Aorta (tissue), 5 donors: ENCODE results near the gene AKT1S1. TPM values are rescaled to one million over a fixed set of nuclear protein-coding genes. Genes with fewer than 3 reads are reported as not detected.

Experiments
- ATAC-seq: fragments of 200-7000 bp; cut with Tn5 transposase; one replicate; pipeline ENCODE4 v1.9.1; 2022; ENCODE audit warnings: moderate library complexity; ENCODE audit not compliant: low FRiP score
- DNase-seq, 2 donors: peaks; one replicate each; pipeline ENCODE4 v3.0.0-alpha.2; 2020
- H3K27ac ChIP-seq, 2 donors: one replicate each; pipeline ENCODE4 v1.5.1; 2013; ENCODE audit warnings: low read length in 2 of 2, mild to moderate bottlenecking in 2 of 2, moderate library complexity in 2 of 2, control low read depth in 1 of 2, inconsistent platforms in 1 of 2, low read depth in 1 of 2
- H3K27me3 ChIP-seq, 2 donors: one replicate each; pipeline ENCODE4 v1.6.1; 2013; ENCODE audit warnings: control low read depth in 1 of 2, low read length in 1 of 2, mild to moderate bottlenecking in 1 of 2, moderate library complexity in 1 of 2; ENCODE audit not compliant: insufficient read depth in 2 of 2, control insufficient read depth in 1 of 2
- H3K36me3 ChIP-seq, 2 donors: one replicate each; pipeline ENCODE4 v1.6.1; 2013; ENCODE audit warnings: control low read depth in 1 of 2, low read length in 1 of 2, mild to moderate bottlenecking in 1 of 2; ENCODE audit not compliant: insufficient read depth in 2 of 2, control insufficient read depth in 1 of 2
- H3K4me1 ChIP-seq, 2 donors: one replicate each; pipeline ENCODE4 v1.6.1; 2013; ENCODE audit warnings: low read length in 2 of 2, control low read depth in 1 of 2, mild to moderate bottlenecking in 1 of 2, moderate library complexity in 1 of 2; ENCODE audit not compliant: insufficient read depth in 2 of 2, control insufficient read depth in 1 of 2
- H3K4me3 ChIP-seq, 2 donors: one replicate each; pipeline ENCODE4 v1.5.1; 2013; ENCODE audit warnings: low read length in 2 of 2, control low read depth in 1 of 2, mild to moderate bottlenecking in 1 of 2
- H3K9me3 ChIP-seq: one replicate; pipeline ENCODE4 v1.6.1; 2013; ENCODE audit warnings: mild to moderate bottlenecking, low read length; ENCODE audit not compliant: control insufficient read depth
- WGBS, 2 donors: extraction: QIAGEN DNeasy Blood & Tissue Kit; methylation state at CpG; one replicate each; pipeline ENCODE4 v1.1.7; 2013; 5-methylcytosine and 5-hydroxymethylcytosine counted together
- intact Hi-C, 2 donors: fragments of 100-400 bp; cut with DNase I; formaldehyde crosslinking; loops; one replicate each; pipeline versions ENCODE4 v1.14.2 to v1.15.0; 2022
- polyA plus RNA-seq, 2 donors: library from polyadenylated mRNA; stranded (reverse); fragments of 200-250 nt; gene quantifications; one replicate each; pipeline ENCODE4 v1.2.3, GENCODE V29; 2013
- total RNA-seq, 2 donors: library from RNA; stranded (reverse); fragmentation: NEBNext Ultra II Directional; extraction: Animal tissue kit (Norgen Biotek cat#: 25700); gene quantifications; one replicate each; pipeline ENCODE4 v1.2.1, GENCODE V29; 2021
- donor health status: healthy with polysubstance abuse.
- donor health status: Bipolar disorder and iron deficiency.
- donor health status: DM: no; HTN: no; CAD: no.
- donor health status: DM: no; HTN: no; CAD: no.
- donor health status: DM: yes; HTN: yes; CAD: no.

Gene AKT1S1
- total and polyA plus RNA-seq, 4 donors = 24.4 to 44.6 (median 27.7) TPM

GRCh38 chr19:49887037-49887664, 10.0 kb upstream of the AKT1S1 start:
- intact Hi-C loops = no loop called here
- Histone ChIP-seq H3K27me3 (no peaks in the 10 kb centered on the region), H3K36me3 (peaks cover 3 to 14% of the 10 kb centered on the region in 2 donors), H3K27ac (no peak overlapping the region), H3K9me3 (no peaks in the 10 kb centered on the region), H3K4me1 (no peaks in the 10 kb centered on the region), H3K4me3 (no peak overlapping the region)
- no peak for DNase-seq
- ATAC-seq = no peak
- WGBS, 2 donors = 80 to 83% methylated on average over 21 to 23 of the region's 23 CpGs

GRCh38 chr19:49884760-49885159, 7.6 kb upstream of the AKT1S1 start:
- Histone ChIP-seq H3K27ac (no peak overlapping the region), H3K9me3 (no peaks in the 10 kb centered on the region), H3K36me3 (peaks cover 5 to 25% of the 10 kb centered on the region in 2 donors), H3K27me3 (no peaks in the 10 kb centered on the region), H3K4me3 (no peak overlapping the region), H3K4me1 (no peaks in the 10 kb centered on the region)
- ATAC-seq (no peak), DNase-seq (no peak)
- intact Hi-C loops = loop anchor here in 1 of 2 donors (5.0 kb wide), 1 partner anchor 43 kb away; the partner anchor contains the start of genes ATF5 and NUP62
- 91 to 96% methylated on average over 3 of the region's 3 CpGs for WGBS, 2 donors

GRCh38 chr19:49884109-49884508, 7.0 kb upstream of the AKT1S1 start:
- Histone ChIP-seq H3K9me3 (no peaks in the 10 kb centered on the region), H3K4me1 (no peaks in the 10 kb centered on the region), H3K27ac (no peak overlapping the region), H3K36me3 (peaks cover 5 to 25% of the 10 kb centered on the region in 2 donors), H3K27me3 (no peaks in the 10 kb centered on the region), H3K4me3 (no peak overlapping the region)
- no peak for ATAC-seq
- no peak for DNase-seq
- intact Hi-C loops = loop anchor here in 1 of 2 donors (5.0 kb wide), 1 partner anchor 43 kb away; the partner anchor contains the start of genes ATF5 and NUP62
- WGBS, 2 donors = 95 to 96% methylated on average over 18 of the region's 18 CpGs

- 97 to 98% methylated on average over 5 of the region's 5 CpGs for WGBS, 2 donors
- H3K36me3 ChIP-seq = peaks cover 5 to 25% of the 10 kb centered on the region in 2 donors
- intact Hi-C loops = loop anchor here in 1 of 2 donors (5.0 kb wide), 1 partner anchor 44 kb away; the partner anchor contains the start of genes ATF5 and NUP62
Measured at GRCh38 chr19:49883094-49883493, 5.9 kb upstream of the AKT1S1 start.

GRCh38 chr19:49882643-49883042, 5.5 kb upstream of the AKT1S1 start:
- Histone ChIP-seq H3K9me3 (no peaks in the 10 kb centered on the region), H3K4me1 (no peaks in the 10 kb centered on the region), H3K27ac (no peak overlapping the region), H3K4me3 (no peak overlapping the region), H3K36me3 (peaks cover 5 to 25% of the 10 kb centered on the region in 2 donors), H3K27me3 (no peaks in the 10 kb centered on the region)
- ATAC-seq (no peak), DNase-seq (no peak)
- WGBS, 2 donors = 97 to 98% methylated on average over 14 of the region's 14 CpGs
- intact Hi-C loops = loop anchor here in 1 of 2 donors (5.0 kb wide), 1 partner anchor 45 kb away; the partner anchor contains the start of genes ATF5 and NUP62

More at GRCh38 chr19:49883094-49883493, 5.9 kb upstream of the AKT1S1 start:
- Histone ChIP-seq H3K27ac (no peak overlapping the region), H3K9me3 (no peaks in the 10 kb centered on the region), H3K27me3 (no peaks in the 10 kb centered on the region), H3K4me3 (no peak overlapping the region), H3K4me1 (no peaks in the 10 kb centered on the region)
- no peak for ATAC-seq
- no peak for DNase-seq

- peaks cover 5 to 25% of the 10 kb centered on the region in 2 donors for H3K36me3 ChIP-seq
- H3K27me3 ChIP-seq = no peaks in the 10 kb centered on the region
- DNase-seq (no peak), ATAC-seq (no peak)
- no peaks in the 10 kb centered on the region for H3K9me3 ChIP-seq
- intact Hi-C loops = loop anchor here in 1 of 2 donors (5.0 kb wide), 1 partner anchor 45 kb away; the partner anchor contains the start of genes ATF5 and NUP62
- WGBS, 2 donors = 89 to 91% methylated on average over 29 to 31 of the region's 31 CpGs
- no peaks in the 10 kb centered on the region for H3K4me1 ChIP-seq
- H3K4me3 ChIP-seq = no peak overlapping the region
- no peak overlapping the region for H3K27ac ChIP-seq
Measured at GRCh38 chr19:49881672-49882394, 4.7 kb upstream of the AKT1S1 start.

GRCh38 chr19:49881186-49881585, 4.0 kb upstream of the AKT1S1 start:
- Histone ChIP-seq H3K4me3 (no peak overlapping the region), H3K27me3 (no peaks in the 10 kb centered on the region), H3K36me3 (peaks cover 5 to 25% of the 10 kb centered on the region in 2 donors), H3K27ac (no peak overlapping the region), H3K9me3 (no peaks in the 10 kb centered on the region), H3K4me1 (no peaks in the 10 kb centered on the region)
- 96 to 98% methylated on average over 17 of the region's 17 CpGs for WGBS, 2 donors
- intact Hi-C loops = loop anchor here in 1 of 2 donors (5.0 kb wide), 1 partner anchor 46 kb away; the partner anchor contains the start of genes ATF5 and NUP62
- ATAC-seq = no peak
- no peak for DNase-seq

- H3K36me3 ChIP-seq = peaks cover 5 to 25% of the 10 kb centered on the region in 2 donors
- 90 to 92% methylated on average over 10 of the region's 10 CpGs for WGBS, 2 donors
- DNase-seq (no peak), ATAC-seq (no peak)
- H3K27ac ChIP-seq = no peak overlapping the region
- intact Hi-C loops = loop anchor here in 1 of 2 donors (5.0 kb wide), 1 partner anchor 47 kb away; the partner anchor contains the start of genes ATF5 and NUP62
- no peaks in the 10 kb centered on the region for H3K4me1 ChIP-seq
- no peaks in the 10 kb centered on the region for H3K27me3 ChIP-seq
- no peaks in the 10 kb centered on the region for H3K9me3 ChIP-seq
- no peak overlapping the region for H3K4me3 ChIP-seq
Measured at GRCh38 chr19:49880162-49880869, 3.2 kb upstream of the AKT1S1 start.
